T-cell (primary cell): ENCODE data around the gene TMEM245. TPM values are rescaled to one million over a fixed set of nuclear protein-coding genes. Genes with fewer than 3 reads are reported as not detected.

Experiments used
- ATAC-seq, 4 experiments: fragments of 200-7000 bp in 3 of 4; fragments of 150-1000 bp in 1 of 4; cut with Tn5 transposase; replicated peaks in 1 of 4; 1 replicate in 3 of 4; 2 replicates in 1 of 4; pipeline ENCODE4 v1.10.0; 2021; ENCODE audit warnings: moderate library complexity in 3 of 4, mild to moderate bottlenecking in 2 of 4, moderate number of reproducible peaks in 1 of 4
- CTCF ChIA-PET, 2 donors: fragments of 300-600 bp; sonication (Branson Sonifier 250); formaldehyde crosslinking; loops; one replicate each; lab custom pipeline; 2022; ENCODE audit warnings: antibody characterized with exemption in 2 of 2; lab: Charles Lee
- POLR2A ChIA-PET, 2 donors: fragments of 300-600 bp; sonication (Branson Sonifier 250); formaldehyde crosslinking; loops; one replicate each; lab custom pipeline; 2022; ENCODE audit warnings: antibody characterized with exemption in 2 of 2; lab: Charles Lee
- DNase-seq, 35 experiments: peaks; one replicate each; pipeline versions ENCODE4 v3.0.0 to v3.0.0-alpha.2; 2013 to 2023
- H3K27ac ChIP-seq: one replicate; pipeline ENCODE4 v1.5.1; 2013; ENCODE audit warnings: low read length
- H3K27me3 ChIP-seq, 2 experiments: replicated peaks in 1 of 2; 1 replicate in 1 of 2; 2 replicates in 1 of 2; pipeline versions ENCODE4 v1.6.1 to v1.7.0; 2013; ENCODE audit warnings: low read length in 1 of 2, mixed read lengths in 1 of 2; ENCODE audit not compliant: control insufficient read depth in 2 of 2, insufficient read depth in 2 of 2; ENCODE audit errors: extremely low read depth in 1 of 2
- H3K36me3 ChIP-seq, 2 donors: 1 replicate in 1 of 2; 2 replicates in 1 of 2; pipeline versions ENCODE4 v1.6.1 to v1.7.0; 2013; ENCODE audit warnings: low read length in 1 of 2; ENCODE audit not compliant: control insufficient read depth in 2 of 2, insufficient read depth in 1 of 2; ENCODE audit errors: extremely low read depth in 1 of 2
- H3K4me1 ChIP-seq, 2 experiments: 1 replicate in 1 of 2; 2 replicates in 1 of 2; pipeline versions ENCODE4 v1.6.1 to v1.7.0; 2013; ENCODE audit warnings: low read length in 2 of 2, mixed read lengths in 1 of 2; ENCODE audit not compliant: insufficient read depth in 2 of 2, control insufficient read depth in 1 of 2; ENCODE audit errors: extremely low read depth in 1 of 2
- H3K4me3 ChIP-seq, 2 donors: 1 replicate in 1 of 2; 2 replicates in 1 of 2; pipeline versions ENCODE4 v1.5.1 to v1.7.0; 2013; ENCODE audit warnings: mild to moderate bottlenecking in 2 of 2, low read length in 1 of 2, moderate library complexity in 1 of 2; ENCODE audit not compliant: control insufficient read depth in 1 of 2; ENCODE audit errors: extremely low read depth in 1 of 2
- H3K9me3 ChIP-seq: 2 replicates; pipeline ENCODE4 v1.7.0; 2013
- H3K27ac Mint-ChIP-seq, 2 donors: one replicate each; pipeline ENCODE4 v1.8.0; 2020 to 2021; ENCODE audit warnings: mild to moderate bottlenecking in 2 of 2, mixed read lengths in 2 of 2
- H3K27me3 Mint-ChIP-seq, 2 donors: one replicate each; pipeline ENCODE4 v1.8.0; 2021 to 2022; ENCODE audit warnings: mixed read lengths in 2 of 2
- H3K36me3 Mint-ChIP-seq: one replicate; pipeline ENCODE4 v1.8.0; 2021; ENCODE audit warnings: mixed read lengths
- H3K4me1 Mint-ChIP-seq, 3 donors: one replicate each; pipeline ENCODE4 v1.8.0; 2020 to 2022; ENCODE audit warnings: mixed read lengths in 3 of 3, mild to moderate bottlenecking in 1 of 3
- H3K4me3 Mint-ChIP-seq, 3 donors: one replicate each; pipeline ENCODE4 v1.8.0; 2020 to 2022; ENCODE audit warnings: mild to moderate bottlenecking in 3 of 3, mixed read lengths in 3 of 3, moderate library complexity in 3 of 3
- H3K9me3 Mint-ChIP-seq, 3 donors: one replicate each; pipeline ENCODE4 v1.8.0; 2020 to 2022; ENCODE audit warnings: mixed read lengths in 3 of 3
- WGBS: methylation state at CpG from one replicate; pipeline ENCODE4 v1.1.5; 2013; ENCODE audit warnings: missing lambda C conversion rate; ENCODE audit not compliant: insufficient coverage; 5-methylcytosine and 5-hydroxymethylcytosine counted together
- total RNA-seq, 35 experiments: library from RNA in 6 of 35; stranded (reverse) in 6 of 35; fragments of 120-200 nt in 1 of 35; gene quantifications; one replicate each; pipeline versions ENCODE4 v1.2.1 to v1.2.4 and lab custom pipeline; 2013 to 2026

Gene TMEM245
- total RNA-seq, 5 donors from 2014 or later (not counting 1 experiment from before 2014, with no cell fraction given): 32.5 to 68.1 (median 52.5) TPM

DNA sequence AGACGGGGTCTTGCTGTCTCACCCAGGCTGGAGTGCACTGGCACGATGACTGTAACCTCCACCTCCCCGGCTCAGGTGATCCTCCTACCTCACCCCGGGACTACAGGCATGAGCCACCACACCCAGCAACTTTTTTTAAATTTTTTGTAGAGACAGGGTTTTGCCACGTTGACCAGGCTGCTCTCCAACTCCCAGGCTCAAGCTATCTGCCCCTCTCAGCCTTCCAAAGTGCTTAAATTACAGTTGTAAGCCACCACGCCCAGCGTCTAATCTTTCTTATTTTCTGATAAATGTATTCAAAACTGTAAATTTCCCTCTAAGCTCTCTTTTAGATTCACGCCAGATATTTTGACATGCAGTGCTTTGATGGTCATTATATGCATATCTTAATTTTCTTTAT is 37.0 kb upstream of the TMEM245 start:
- Histone ChIP-seq H3K4me3 (no peak overlapping the region), H3K27me3 (no peaks in the 10 kb centered on the region), H3K4me1 (no peaks in the 10 kb centered on the region), H3K27ac (no peak overlapping the region), H3K9me3 (peaks cover 7% of the 10 kb centered on the region), H3K36me3 (peaks cover 0 to 2% of the 10 kb centered on the region in 2 donors)
- peaks cover 9 to 12% (median 11%) of the 10 kb centered on the region in 3 donors for H3K9me3 Mint-ChIP-seq
- DNase-seq (no peak), ATAC-seq (no peak)
- CTCF ChIA-PET: no interaction called here
- no peak overlapping the region for H3K4me3 Mint-ChIP-seq
- POLR2A ChIA-PET: no interaction called here
- no peaks in the 10 kb centered on the region for H3K4me1 Mint-ChIP-seq
- peaks cover 4% of the 10 kb centered on the region for H3K36me3 Mint-ChIP-seq
- H3K27ac Mint-ChIP-seq: no peak overlapping the region
- no CpG with 5 or more reads among the region's 8 CpGs for WGBS
- peaks cover 5 to 15% of the 10 kb centered on the region in 2 donors for H3K27me3 Mint-ChIP-seq

DNA sequence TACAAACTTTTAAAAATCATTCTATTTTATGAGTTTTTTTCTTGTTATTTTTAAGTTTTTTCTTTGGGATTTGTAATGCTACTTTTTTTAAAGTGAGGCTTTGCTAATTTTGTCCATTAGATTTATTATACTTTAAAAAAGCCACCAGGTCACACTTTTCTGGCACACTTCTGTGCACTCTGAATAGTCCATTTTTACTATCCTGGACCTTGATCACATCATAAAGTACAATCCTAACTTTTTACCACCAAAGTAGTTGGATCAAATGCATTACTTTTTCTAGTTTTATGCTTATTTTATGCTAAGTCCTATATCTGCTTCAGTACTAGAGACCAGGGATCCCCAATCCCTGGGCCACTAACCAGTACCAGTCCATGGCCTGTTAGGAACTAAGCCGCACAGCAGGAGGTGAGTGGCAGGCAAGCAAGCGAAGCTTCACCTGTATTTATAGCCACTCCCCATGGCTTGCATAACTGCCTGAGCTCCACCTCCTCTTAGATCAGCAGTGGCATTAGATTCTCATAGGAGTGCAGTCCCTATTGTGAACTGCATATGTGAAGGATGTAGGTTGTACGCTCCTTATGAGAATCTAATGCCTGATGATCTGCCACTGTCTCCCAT is 31.3 kb upstream of the TMEM245 start:
- peaks cover 7% of the 10 kb centered on the region for H3K9me3 ChIP-seq
- POLR2A ChIA-PET: no interaction called here
- 90% methylated on average over 2 of the region's 3 CpGs for WGBS
- H3K27me3 ChIP-seq: peaks cover 0 to 2% of the 10 kb centered on the region in 2 experiments
- DNase-seq: no peak
- no peak overlapping the region for H3K27ac ChIP-seq
- CTCF ChIA-PET: no interaction called here
- no peaks in the 10 kb centered on the region for H3K4me1 ChIP-seq
- no peak for ATAC-seq
- no peaks in the 10 kb centered on the region for H3K4me1 Mint-ChIP-seq
- no peak overlapping the region for H3K27ac Mint-ChIP-seq
- no peak overlapping the region for H3K4me3 ChIP-seq
- H3K9me3 Mint-ChIP-seq: peaks cover 9 to 11% (median 9%) of the 10 kb centered on the region in 3 donors
- peaks cover 4% of the 10 kb centered on the region for H3K36me3 Mint-ChIP-seq
- H3K27me3 Mint-ChIP-seq: peaks cover under 1 to 3% of the 10 kb centered on the region in 2 donors
- H3K4me3 Mint-ChIP-seq: no peak overlapping the region
- peaks cover 0 to 2% of the 10 kb centered on the region in 2 donors for H3K36me3 ChIP-seq

DNA sequence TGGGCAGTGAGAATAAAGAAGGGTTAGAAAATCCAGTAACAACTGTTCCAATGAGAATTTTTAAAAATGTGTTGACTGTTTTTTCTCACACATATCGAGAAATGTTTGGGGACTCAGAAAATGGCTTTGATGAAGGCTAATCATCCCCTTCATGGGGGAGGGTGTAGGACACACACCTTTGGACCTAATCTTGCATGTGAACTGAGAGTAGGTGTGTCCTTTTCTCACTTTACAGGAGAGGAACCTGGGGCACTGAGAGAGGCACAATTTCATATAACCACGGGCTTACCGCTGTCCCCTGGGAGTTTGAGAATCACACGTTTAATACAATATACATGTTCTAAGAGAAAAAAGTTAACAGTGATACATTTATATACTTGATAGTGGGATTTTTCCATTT is 30.0 kb upstream of the TMEM245 start:
- DNase-seq (no peak), ATAC-seq (no peak)
- Mint-ChIP-seq H3K9me3 (peaks cover 9 to 11% (median 9%) of the 10 kb centered on the region in 3 donors), H3K27ac (no peak overlapping the region), H3K36me3 (peaks cover 4% of the 10 kb centered on the region), H3K4me1 (no peaks in the 10 kb centered on the region), H3K4me3 (no peak overlapping the region), H3K27me3 (peaks cover 2 to 3% of the 10 kb centered on the region in 2 donors)
- H3K4me1 ChIP-seq: no peaks in the 10 kb centered on the region
- peaks cover 0 to 2% of the 10 kb centered on the region in 2 donors for H3K36me3 ChIP-seq
- peaks cover 0 to 6% of the 10 kb centered on the region in 2 experiments for H3K27me3 ChIP-seq
- no peak overlapping the region for H3K27ac ChIP-seq
- no peak overlapping the region for H3K4me3 ChIP-seq
- POLR2A ChIA-PET: no interaction called here
- CTCF ChIA-PET: no interaction called here
- H3K9me3 ChIP-seq: peaks cover 7% of the 10 kb centered on the region
- no CpG with 5 or more reads among the region's 4 CpGs for WGBS

DNA sequence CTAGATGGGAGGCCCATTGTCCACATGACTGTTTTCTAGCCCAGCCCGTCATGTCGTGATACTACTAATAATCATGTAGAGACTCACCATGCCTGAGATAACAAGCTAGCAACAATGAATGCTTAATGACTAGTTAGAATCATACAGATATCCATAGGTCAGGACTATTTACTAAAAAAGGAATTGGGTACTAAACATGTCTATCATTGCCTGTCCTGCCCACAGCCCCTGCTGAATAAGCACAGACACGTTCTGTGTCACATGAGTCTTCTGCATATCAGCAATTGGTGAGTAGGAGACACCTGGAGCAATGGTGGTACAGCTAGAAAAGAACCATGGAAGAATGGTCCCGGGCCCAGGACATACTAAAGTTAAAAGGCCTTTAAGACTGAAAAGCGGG is 29.3 kb upstream of the TMEM245 start:
- POLR2A ChIA-PET: no interaction called here
- CTCF ChIA-PET: no interaction called here
- no peak overlapping the region for H3K4me3 Mint-ChIP-seq
- H3K36me3 ChIP-seq: peaks cover 0 to 2% of the 10 kb centered on the region in 2 donors
- no peaks in the 10 kb centered on the region for H3K4me1 ChIP-seq
- no peak overlapping the region for H3K4me3 ChIP-seq
- ATAC-seq (no peak), DNase-seq (no peak)
- no peak overlapping the region for H3K27ac Mint-ChIP-seq
- H3K27ac ChIP-seq: no peak overlapping the region
- peaks cover 0 to 7% of the 10 kb centered on the region in 2 experiments for H3K27me3 ChIP-seq
- WGBS: 96% methylated on average over 3 of the region's 5 CpGs
- peaks cover 4 to 9% (median 8%) of the 10 kb centered on the region in 3 donors for H3K9me3 Mint-ChIP-seq
- H3K9me3 ChIP-seq: peaks cover 7% of the 10 kb centered on the region
- peaks cover 4% of the 10 kb centered on the region for H3K36me3 Mint-ChIP-seq
- H3K27me3 Mint-ChIP-seq: peaks cover 2 to 3% of the 10 kb centered on the region in 2 donors
- H3K4me1 Mint-ChIP-seq: peaks cover 1 to 2% (median 2%) of the 10 kb centered on the region in 3 donors

DNA sequence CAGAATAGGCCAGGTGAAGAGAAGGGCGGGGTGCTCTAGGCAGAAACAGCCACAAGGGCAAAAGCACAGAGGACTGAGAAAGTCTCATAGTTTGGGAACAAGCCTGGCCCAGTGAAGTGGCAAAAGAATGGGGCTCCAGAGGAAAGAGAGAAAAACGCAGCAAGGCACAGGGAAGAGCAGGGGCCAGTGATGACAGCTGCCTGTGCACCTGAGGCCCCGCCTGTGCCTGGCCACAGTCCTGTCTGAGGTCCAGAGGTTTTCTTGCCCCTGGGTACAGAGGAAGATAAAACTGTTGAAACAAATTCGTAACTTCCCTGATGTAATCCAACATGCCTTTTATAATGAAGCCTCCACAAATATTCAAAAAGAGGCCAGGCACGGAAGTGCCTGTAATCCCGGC is 25.3 kb upstream of the TMEM245 start:
- Mint-ChIP-seq H3K4me1 (peaks cover 5 to 6% (median 6%) of the 10 kb centered on the region in 3 donors), H3K27ac (no peak overlapping the region), H3K4me3 (no peak overlapping the region), H3K9me3 (no peaks in the 10 kb centered on the region), H3K27me3 (peaks cover 3 to 4% of the 10 kb centered on the region in 2 donors), H3K36me3 (no peaks in the 10 kb centered on the region)
- WGBS: 77% methylated on average over 2 of the region's 6 CpGs
- Histone ChIP-seq H3K4me1 (no peaks in the 10 kb centered on the region), H3K27ac (no peak overlapping the region), H3K27me3 (peaks cover 0 to 5% of the 10 kb centered on the region in 2 experiments), H3K36me3 (no peaks in the 10 kb centered on the region), H3K9me3 (no peaks in the 10 kb centered on the region), H3K4me3 (no peak overlapping the region)
- ATAC-seq (no peak), DNase-seq (no peak)
- ChIA-PET CTCF (no interaction called here), POLR2A (no interaction called here)

DNA sequence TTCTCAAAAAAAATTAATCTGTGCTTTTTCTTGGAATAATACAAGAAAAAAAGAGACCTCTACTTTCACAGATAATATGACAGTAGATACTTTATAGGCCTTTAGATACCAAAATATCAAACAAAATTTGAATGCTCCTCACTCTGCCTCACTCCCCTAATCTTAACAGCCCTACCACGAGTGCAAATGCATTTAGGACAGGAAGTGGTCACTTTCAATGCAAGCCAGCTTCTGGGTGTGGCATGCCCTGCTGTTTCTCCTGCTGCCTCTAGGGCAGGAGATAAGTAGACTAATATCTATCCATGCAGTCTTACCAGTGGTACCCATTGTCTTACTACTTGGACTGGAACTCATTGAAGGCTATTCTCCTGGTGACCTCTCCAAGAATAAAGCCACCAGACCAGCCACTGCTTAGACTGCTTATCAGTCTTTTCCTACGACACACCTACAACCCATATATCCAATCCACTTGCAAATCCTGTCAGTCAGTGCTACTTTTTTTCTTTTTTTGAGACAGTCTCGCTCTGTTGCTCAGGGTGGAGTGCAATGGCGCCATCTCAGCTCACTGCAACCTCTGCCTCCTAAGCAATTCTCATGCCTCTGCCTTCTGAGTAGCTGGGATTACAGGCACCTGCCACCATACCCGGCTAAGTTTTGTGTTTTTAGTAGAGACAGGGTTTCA is 24.3 kb upstream of the TMEM245 start:
- H3K9me3 Mint-ChIP-seq: no peaks in the 10 kb centered on the region
- H3K9me3 ChIP-seq: no peaks in the 10 kb centered on the region
- DNase-seq (peak in 4 of 35 experiments; percentile 2 to 8 (median 2)), ATAC-seq (peak in 1 of 4 experiments; percentile 45)
- ChIA-PET CTCF (no interaction called here), POLR2A (no interaction called here)
- no peak overlapping the region for H3K27ac Mint-ChIP-seq
- peaks cover 3 to 4% of the 10 kb centered on the region in 2 donors for H3K27me3 Mint-ChIP-seq
- H3K4me3 ChIP-seq: no peak overlapping the region
- H3K4me1 Mint-ChIP-seq: peaks cover 5 to 6% (median 6%) of the 10 kb centered on the region in 3 donors
- no peaks in the 10 kb centered on the region for H3K36me3 Mint-ChIP-seq
- H3K4me1 ChIP-seq: no peaks in the 10 kb centered on the region
- 50% methylated on average over 2 of the region's 5 CpGs for WGBS
- no peaks in the 10 kb centered on the region for H3K36me3 ChIP-seq
- H3K27ac ChIP-seq: no peak overlapping the region
- no peak overlapping the region for H3K4me3 Mint-ChIP-seq
- H3K27me3 ChIP-seq: peaks cover 0 to 5% of the 10 kb centered on the region in 2 experiments
